Activated CD8-positive, alpha-beta memory T cell treated with anti-CD3 and anti-CD28 coated beads for 48 hours (primary cell): ENCODE measurements around the gene WDR7.

Experiments used
- DNase-seq, 3 experiments: peaks; one replicate each; pipeline ENCODE4 v3.0.0-alpha.2; 2020; ENCODE audit warnings: low read depth in 2 of 3, low spot score in 2 of 3

Gene WDR7

GRCh38 chr18:56984731-56985130, 333.6 kb downstream of the WDR7 start:
- no peak for DNase-seq

- no peak for DNase-seq
Measured at GRCh38 chr18:56986829-56987228, 335.7 kb downstream of the WDR7 start.

- no peak for DNase-seq
Measured at GRCh38 chr18:56987236-56987635, 336.1 kb downstream of the WDR7 start.

GRCh38 chr18:56988022-56988421, 336.9 kb downstream of the WDR7 start:
- DNase-seq, result no peak

- DNase-seq, result no peak
Measured at GRCh38 chr18:56990678-56991077, 339.5 kb downstream of the WDR7 start.

GRCh38 chr18:56992777-56993176, 341.6 kb downstream of the WDR7 start:
- DNase-seq, result no peak

GRCh38 chr18:56995579-56996188, 344.5 kb downstream of the WDR7 start:
- DNase-seq, result no peak

- DNase-seq, result no peak
Measured at GRCh38 chr18:56997200-56997599, 346.0 kb downstream of the WDR7 start.

- no peak for DNase-seq
Measured at GRCh38 chr18:56999823-57000222, 348.7 kb downstream of the WDR7 start.

GRCh38 chr18:57002627-57003026, 351.5 kb downstream of the WDR7 start:
- DNase-seq, result no peak

GRCh38 chr18:57003342-57003741, 352.2 kb downstream of the WDR7 start:
- no peak for DNase-seq

GRCh38 chr18:57004366-57005121, 353.4 kb downstream of the WDR7 start:
- no peak for DNase-seq

- DNase-seq, result no peak
Measured at GRCh38 chr18:57008001-57008686, 357.0 kb downstream of the WDR7 start.

- no peak for DNase-seq
Measured at GRCh38 chr18:57009844-57010243, 358.7 kb downstream of the WDR7 start.

GRCh38 chr18:57014772-57015413, 363.7 kb downstream of the WDR7 start:
- DNase-seq, result no peak

GRCh38 chr18:57015451-57015850, 364.3 kb downstream of the WDR7 start:
- DNase-seq, result no peak

GRCh38 chr18:57018845-57019244, 367.7 kb downstream of the WDR7 start:
- DNase-seq, result no peak

GRCh38 chr18:57022716-57023115, 371.6 kb downstream of the WDR7 start:
- DNase-seq, result no peak

GRCh38 chr18:57023275-57023882, 372.2 kb downstream of the WDR7 start:
- DNase-seq, result no peak

- no peak for DNase-seq
Measured at GRCh38 chr18:57025540-57025939, 374.4 kb downstream of the WDR7 start.

- no peak for DNase-seq
Measured at GRCh38 chr18:57026316-57026715, 375.2 kb downstream of the WDR7 start.
